Natural killer cell (primary cell): Measurements from ENCODE around the gene KANK4. TPM values are rescaled to one million over a fixed set of nuclear protein-coding genes. Genes with fewer than 3 reads are reported as not detected.

Source experiments
- ATAC-seq, 3 donors: fragments of 150-1000 bp in 2 of 3; fragments of 200-7000 bp in 1 of 3; cut with Tn5 transposase; 1 replicate in 1 of 3; 2 replicates in 2 of 3; pipeline ENCODE4 v1.10.0; 2021; ENCODE audit warnings: mild to moderate bottlenecking in 2 of 3, moderate library complexity in 2 of 3
- DNase-seq, 2 donors: peaks; one replicate each; pipeline versions ENCODE4 v3.0.0 to v3.0.0-alpha.2; 2013 to 2021; ENCODE audit warnings: mixed read lengths in 1 of 2
- H3K27ac ChIP-seq: one replicate; pipeline ENCODE4 v1.5.1; 2013; ENCODE audit warnings: mild to moderate bottlenecking, low read length
- H3K27me3 ChIP-seq: one replicate; pipeline ENCODE4 v1.6.1; 2013; ENCODE audit warnings: low read length; ENCODE audit not compliant: control insufficient read depth, insufficient read depth
- H3K36me3 ChIP-seq: one replicate; pipeline ENCODE4 v1.6.1; 2013; ENCODE audit warnings: low read length; ENCODE audit not compliant: control insufficient read depth, insufficient read depth
- H3K4me1 ChIP-seq: one replicate; pipeline ENCODE4 v1.6.1; 2013; ENCODE audit warnings: low read length; ENCODE audit not compliant: control insufficient read depth, insufficient read depth
- H3K4me3 ChIP-seq: one replicate; pipeline ENCODE4 v1.5.1; 2013; ENCODE audit warnings: low read length
- H3K9me3 ChIP-seq: one replicate; pipeline ENCODE4 v1.6.1; 2013; ENCODE audit warnings: low read length; ENCODE audit not compliant: control insufficient read depth, insufficient read depth
- H3K27ac Mint-ChIP-seq, 2 donors: one replicate each; pipeline ENCODE4 v1.8.0; 2022; ENCODE audit warnings: mild to moderate bottlenecking in 2 of 2, mixed read lengths in 2 of 2, moderate library complexity in 1 of 2
- H3K27me3 Mint-ChIP-seq, 2 donors: one replicate each; pipeline ENCODE4 v1.8.0; 2022; ENCODE audit warnings: low read depth in 2 of 2, mixed read lengths in 2 of 2
- H3K36me3 Mint-ChIP-seq: one replicate; pipeline ENCODE4 v1.8.0; 2022; ENCODE audit warnings: mixed read lengths
- H3K4me1 Mint-ChIP-seq, 2 donors: one replicate each; pipeline ENCODE4 v1.8.0; 2022; ENCODE audit warnings: mixed read lengths in 2 of 2
- H3K4me3 Mint-ChIP-seq: one replicate; pipeline ENCODE4 v1.8.0; 2022; ENCODE audit warnings: mild to moderate bottlenecking, moderate library complexity, mixed read lengths
- H3K9me3 Mint-ChIP-seq, 2 donors: one replicate each; pipeline ENCODE4 v1.8.0; 2022; ENCODE audit warnings: mixed read lengths in 2 of 2
- CTCF ChIP-seq: fragments of 200-600 bp; IDR thresholded peaks from one replicate; pipeline ENCODE4 v1.8.0; 2022; ENCODE audit warnings: antibody characterized with exemption
- WGBS: methylation state at CpG from one replicate; pipeline ENCODE4 v1.1.7; 2013; ENCODE audit warnings: missing lambda C conversion rate; ENCODE audit not compliant: insufficient coverage; 5-methylcytosine and 5-hydroxymethylcytosine counted together
- intact Hi-C: fragments of 100-400 bp; cut with micrococcal nuclease; formaldehyde crosslinking; loops from one replicate; pipeline ENCODE4 v1.14.2; 2022
- total RNA-seq, 4 donors: library from RNA; stranded (reverse); fragments of 120-200 nt in 1 of 4; gene quantifications; one replicate each; pipeline versions ENCODE4 v1.2.3 to v1.2.4, GENCODE V29; 2013 to 2022

The KANK4 gene
- total RNA-seq, 3 donors from 2014 or later (not counting 1 experiment from before 2014, with no cell fraction given) = not detected

DNA sequence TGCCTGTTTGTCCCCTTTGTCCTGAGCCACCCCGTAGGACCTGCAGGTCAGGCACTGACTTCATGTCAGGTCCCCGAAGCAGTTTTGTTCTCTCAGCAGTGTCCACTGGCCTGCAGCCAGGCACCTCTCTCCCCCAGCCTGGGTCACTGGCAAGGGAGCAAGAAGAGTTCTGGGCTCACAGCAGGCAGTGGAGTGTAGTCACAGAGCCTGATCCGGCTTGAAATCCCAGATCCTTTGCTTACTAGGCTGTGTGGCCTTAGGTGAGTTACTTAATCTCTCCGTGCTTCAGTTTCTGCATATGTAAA, 90.4 kb downstream of the KANK4 start:
- WGBS = 80% methylated on average over 4 of the region's 4 CpGs
- DNase-seq = no peak
- Mint-ChIP-seq H3K27ac (no peak overlapping the region), H3K4me1 (no peaks in the 10 kb centered on the region), H3K27me3 (peaks cover 3 to 6% of the 10 kb centered on the region in 2 donors), H3K36me3 (no peaks in the 10 kb centered on the region), H3K9me3 (no peaks in the 10 kb centered on the region), H3K4me3 (no peak overlapping the region)
- Histone ChIP-seq H3K27me3 (no peaks in the 10 kb centered on the region), H3K27ac (no peak overlapping the region), H3K36me3 (no peaks in the 10 kb centered on the region), H3K9me3 (no peaks in the 10 kb centered on the region), H3K4me3 (no peak overlapping the region), H3K4me1 (no peaks in the 10 kb centered on the region)
- ATAC-seq = no peak
- TF ChIP-seq CTCF = no peak
- intact Hi-C loops = no loop called here

GRCh38 chr1:62228136-62228882, 90.9 kb downstream of the KANK4 start:
- H3K4me3 ChIP-seq = no peak overlapping the region
- DNase-seq = no peak
- Mint-ChIP-seq H3K4me3 (no peak overlapping the region), H3K27me3 (peaks cover 0 to 6% of the 10 kb centered on the region in 2 donors), H3K4me1 (no peaks in the 10 kb centered on the region), H3K27ac (no peak overlapping the region), H3K9me3 (no peaks in the 10 kb centered on the region), H3K36me3 (no peaks in the 10 kb centered on the region)
- ATAC-seq = no peak
- H3K9me3 ChIP-seq = no peaks in the 10 kb centered on the region
- no peaks in the 10 kb centered on the region for H3K27me3 ChIP-seq
- WGBS = 92% methylated on average over 9 of the region's 12 CpGs
- intact Hi-C loops = no loop called here
- TF ChIP-seq CTCF = no peak
- H3K4me1 ChIP-seq = no peaks in the 10 kb centered on the region
- no peaks in the 10 kb centered on the region for H3K36me3 ChIP-seq
- no peak overlapping the region for H3K27ac ChIP-seq

- H3K4me1 Mint-ChIP-seq = no peaks in the 10 kb centered on the region
- Histone ChIP-seq H3K4me3 (no peak overlapping the region), H3K27me3 (no peaks in the 10 kb centered on the region), H3K9me3 (no peaks in the 10 kb centered on the region), H3K36me3 (no peaks in the 10 kb centered on the region), H3K4me1 (no peaks in the 10 kb centered on the region), H3K27ac (no peak overlapping the region)
- H3K4me3 Mint-ChIP-seq = no peak overlapping the region
- ATAC-seq (no peak), DNase-seq (no peak)
- TF ChIP-seq CTCF = no peak
- H3K27ac Mint-ChIP-seq = no peak overlapping the region
- peaks cover 0 to 6% of the 10 kb centered on the region in 2 donors for H3K27me3 Mint-ChIP-seq
- no peaks in the 10 kb centered on the region for H3K9me3 Mint-ChIP-seq
- no peaks in the 10 kb centered on the region for H3K36me3 Mint-ChIP-seq
- 80% methylated on average over 11 of the region's 11 CpGs for WGBS
- intact Hi-C loops = no loop called here
These were observed 91.7 kb downstream of the KANK4 start for GRCh38 chr1:62227496-62227895.

DNA sequence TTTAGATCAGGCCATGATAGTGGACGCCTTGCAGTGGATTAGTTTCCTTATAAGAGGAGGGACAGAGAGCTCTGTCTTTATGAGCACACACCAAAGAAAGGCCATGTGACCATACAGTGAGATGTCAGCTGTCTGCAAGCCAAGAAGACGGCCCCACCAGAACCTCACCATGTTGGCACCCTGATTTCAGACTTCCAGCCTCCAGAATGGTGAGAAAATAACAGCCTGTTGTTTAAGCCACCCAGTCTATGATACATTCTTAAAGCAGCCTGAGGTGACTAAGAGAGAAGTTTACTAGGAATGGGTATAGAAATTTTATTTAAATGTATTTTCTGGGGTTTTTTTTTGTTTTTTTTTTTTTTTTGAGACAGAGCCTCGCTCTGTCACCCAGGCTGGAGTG, 95.1 kb downstream of the KANK4 start:
- no peak overlapping the region for H3K4me3 Mint-ChIP-seq
- 41% methylated on average over 2 of the region's 3 CpGs for WGBS
- H3K27ac ChIP-seq = no peak overlapping the region
- no peak for TF ChIP-seq CTCF
- DNase-seq (no peak), ATAC-seq (no peak)
- no peaks in the 10 kb centered on the region for H3K4me1 Mint-ChIP-seq
- H3K27me3 ChIP-seq = no peaks in the 10 kb centered on the region
- no peaks in the 10 kb centered on the region for H3K9me3 Mint-ChIP-seq
- no peaks in the 10 kb centered on the region for H3K9me3 ChIP-seq
- H3K27ac Mint-ChIP-seq = no peak overlapping the region
- no peaks in the 10 kb centered on the region for H3K27me3 Mint-ChIP-seq
- H3K4me1 ChIP-seq = no peaks in the 10 kb centered on the region
- no peaks in the 10 kb centered on the region for H3K36me3 Mint-ChIP-seq
- intact Hi-C loops = no loop called here
- H3K4me3 ChIP-seq = no peak overlapping the region
- no peaks in the 10 kb centered on the region for H3K36me3 ChIP-seq
